DMS79 (cell line): ENCODE measurements around the gene ADCY2.

ENCODE experiments used
- DNase-seq: peaks from one replicate; lab custom pipeline; 2025; lab: John Stamatoyannopoulos, UW

ADCY2 gene

DNA sequence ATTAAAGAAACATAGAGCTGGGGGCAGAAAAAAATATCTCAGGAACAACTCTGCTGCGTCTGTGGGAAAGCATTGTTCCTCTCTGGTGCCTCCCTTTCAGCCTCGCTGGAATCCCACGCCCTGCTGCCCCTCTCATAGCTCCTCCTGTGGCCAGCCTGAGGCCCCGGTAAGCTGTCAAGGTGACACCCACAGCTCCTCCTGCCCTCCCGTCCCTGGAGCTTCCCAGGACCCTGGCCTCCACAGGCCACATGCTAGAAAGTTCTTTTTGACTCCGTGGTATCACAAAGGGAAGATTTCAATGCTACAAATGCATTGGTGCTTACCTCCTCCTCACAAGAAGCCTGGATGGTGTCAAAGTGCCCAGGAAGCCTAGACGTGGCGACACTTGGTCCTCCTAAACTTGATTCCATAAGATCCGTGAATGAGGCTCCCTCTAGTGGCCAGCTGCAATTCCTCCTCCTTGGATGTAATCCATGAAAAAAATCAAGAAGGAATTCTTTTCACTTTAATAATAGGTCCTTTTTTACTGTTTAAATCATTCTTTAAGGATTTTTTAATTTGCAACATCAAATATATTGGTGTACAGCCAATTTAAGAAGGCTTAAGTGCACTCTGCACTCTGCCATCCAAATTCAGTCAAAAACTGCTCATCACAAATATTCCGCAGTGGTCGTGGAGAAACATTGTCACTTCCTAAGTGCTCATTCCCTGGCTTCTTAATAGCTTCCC lies 350.1 kb downstream of the ADCY2 start:
- peak; percentile 15 for DNase-seq

DNA sequence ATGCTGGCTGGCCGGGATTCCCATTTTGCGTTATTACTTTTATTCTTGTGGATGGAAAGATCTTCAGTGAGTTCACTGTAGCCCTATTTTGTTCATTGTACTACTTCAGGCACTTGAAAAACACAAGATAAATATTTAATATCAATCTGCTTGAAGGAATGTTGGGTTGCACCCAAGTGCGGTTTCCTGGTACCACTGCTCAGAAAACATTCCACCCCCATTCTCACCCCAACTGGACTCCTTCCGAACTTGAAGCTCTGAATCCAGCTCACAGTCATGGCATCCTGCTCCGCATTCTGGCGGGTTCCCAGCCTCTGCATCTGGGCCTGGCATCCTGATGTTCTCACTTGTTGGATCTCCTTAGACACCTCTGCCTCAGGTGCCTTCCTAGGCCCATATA lies 351.8 kb downstream of the ADCY2 start:
- no peak for DNase-seq

DNA sequence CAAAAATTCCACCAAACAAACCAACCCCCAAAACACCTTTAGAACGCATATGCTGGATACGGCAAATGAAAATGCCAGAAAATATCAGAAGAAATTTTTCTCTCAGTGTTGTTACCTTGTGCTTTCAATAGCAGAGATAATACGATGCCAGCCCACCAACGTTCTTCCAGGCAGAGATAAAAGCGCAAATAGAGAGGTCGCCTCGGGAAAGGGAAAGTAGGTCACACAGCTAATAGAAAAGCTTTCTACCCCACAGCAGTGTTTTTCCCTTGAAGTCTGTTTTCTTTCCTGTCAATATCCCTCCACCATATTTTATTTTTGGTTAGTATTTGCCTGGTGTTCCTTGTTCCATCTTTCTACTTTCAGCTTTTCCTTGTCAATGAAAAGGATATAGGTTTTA lies 353.7 kb downstream of the ADCY2 start:
- DNase-seq: no peak

DNA sequence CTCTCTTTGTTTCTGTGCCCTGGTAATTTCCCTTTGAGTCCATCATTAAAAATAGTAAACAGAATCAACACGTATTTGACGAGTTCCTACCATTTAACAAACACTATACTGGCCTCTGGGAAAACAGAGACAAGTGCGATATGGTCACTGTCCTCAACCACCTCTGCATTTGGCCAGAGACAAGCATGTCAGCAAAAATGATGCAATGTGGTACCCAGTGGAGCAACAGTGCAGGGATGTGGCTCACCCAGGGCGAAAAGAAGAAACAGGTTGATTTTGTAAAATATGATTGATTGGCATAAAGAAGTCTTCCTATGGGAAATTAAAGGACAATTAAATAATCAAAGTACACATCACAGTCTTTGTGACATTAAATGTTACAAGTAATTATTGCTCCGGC lies 355.9 kb downstream of the ADCY2 start:
- DNase-seq: no peak

DNA sequence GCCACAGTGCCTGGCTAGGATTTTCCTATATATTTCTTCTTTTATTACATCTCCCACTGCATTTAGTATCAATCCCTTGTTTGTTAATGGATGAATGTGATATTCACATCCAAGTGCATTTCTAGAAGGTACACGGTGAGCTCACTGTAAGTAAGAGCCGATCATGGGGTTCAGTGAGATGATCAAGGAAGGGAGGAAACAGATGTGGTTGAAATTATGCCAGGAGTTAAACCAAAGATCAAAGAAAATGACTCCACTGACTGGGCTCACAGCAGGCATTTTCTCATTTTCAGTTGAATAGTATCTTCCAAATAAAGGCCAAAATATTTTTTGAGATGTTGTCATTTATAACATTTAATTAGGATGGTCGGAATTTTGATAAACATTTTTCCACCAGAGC lies 357.2 kb downstream of the ADCY2 start:
- DNase-seq: no peak

DNA sequence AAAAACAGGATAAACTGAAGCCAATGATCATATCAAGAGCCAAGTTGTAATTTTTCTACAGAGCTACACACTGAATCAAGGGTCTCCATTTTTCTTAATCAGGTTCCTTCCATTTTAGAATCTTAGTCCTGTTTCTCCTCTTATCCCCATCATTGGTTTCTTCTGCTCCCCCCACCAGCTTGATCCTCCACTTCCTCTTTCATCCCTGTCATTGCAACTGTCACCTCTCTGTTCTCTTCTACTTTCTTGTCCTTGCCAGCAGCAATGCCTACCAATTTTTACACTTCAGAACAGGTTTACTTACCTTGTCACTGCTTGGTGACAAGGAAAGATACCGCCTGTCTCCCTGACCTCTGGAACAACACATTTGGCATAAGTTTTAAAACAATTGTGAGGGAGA lies 357.7 kb downstream of the ADCY2 start:
- DNase-seq: no peak

DNA sequence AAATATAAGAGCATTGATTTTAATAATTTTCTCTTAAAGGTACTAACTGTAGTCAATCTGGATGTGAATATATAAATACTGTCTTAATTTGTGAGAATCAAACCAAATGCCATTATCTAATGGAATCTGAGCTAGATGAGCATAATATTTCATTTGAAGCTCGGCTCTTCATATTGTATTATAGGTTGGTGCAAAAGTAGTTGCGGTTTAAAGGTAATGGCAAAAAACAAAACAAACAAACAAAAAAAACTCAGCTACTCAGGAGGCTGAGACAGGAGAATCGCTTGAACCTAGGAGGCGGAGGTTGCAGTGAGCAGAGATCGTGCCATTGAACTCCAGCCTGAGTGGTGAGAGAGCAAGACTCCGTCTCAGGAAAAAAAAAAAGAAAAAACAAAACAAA lies 358.6 kb downstream of the ADCY2 start:
- no peak for DNase-seq

DNA sequence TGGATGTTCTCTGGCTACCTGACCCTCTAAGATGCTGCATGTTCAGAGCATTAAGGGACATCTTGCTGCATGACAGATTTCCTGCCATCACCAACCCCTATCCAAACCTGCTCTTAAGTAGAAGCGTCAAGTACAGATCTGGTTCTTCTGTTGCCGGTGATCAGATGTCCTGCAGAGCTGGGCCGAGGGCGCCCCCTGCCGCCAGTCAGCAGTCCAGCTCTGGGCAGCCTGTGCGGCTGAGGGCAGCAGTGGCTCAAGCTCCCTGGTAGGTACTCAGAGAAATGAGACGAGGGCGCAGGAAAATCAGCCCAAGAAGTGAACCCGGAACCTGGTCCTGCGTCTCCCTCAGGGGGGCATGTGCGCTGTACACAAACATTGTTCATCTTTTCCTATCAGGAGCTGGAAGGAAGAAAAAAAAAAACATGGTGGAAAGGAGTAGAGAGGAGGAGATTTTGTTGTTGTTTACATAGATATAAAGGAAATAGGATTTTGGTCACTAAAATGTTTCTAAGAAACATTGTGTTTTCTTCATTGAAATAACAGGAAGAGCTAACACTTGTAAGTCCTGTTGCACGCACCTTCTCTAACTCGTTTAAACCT lies 359.2 kb downstream of the ADCY2 start:
- DNase-seq: no peak

DNA sequence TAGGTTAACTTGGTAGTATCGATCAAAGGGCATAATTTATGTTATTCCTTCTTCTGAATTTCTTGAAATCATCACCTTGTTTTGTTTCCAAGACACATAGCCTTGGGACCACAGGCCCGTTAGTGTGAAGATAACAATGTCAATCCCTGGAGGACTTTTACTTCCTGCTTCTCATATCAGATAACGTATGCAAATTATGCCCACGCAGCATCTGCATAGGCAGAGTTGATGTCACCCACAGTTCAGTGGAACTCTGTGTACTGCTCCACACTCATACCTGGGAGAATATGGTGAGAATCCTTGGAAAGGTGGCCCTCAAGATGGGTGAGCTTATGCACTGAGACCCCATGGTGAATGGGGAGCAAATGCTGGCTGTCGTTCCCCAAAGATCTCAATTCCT lies 360.0 kb downstream of the ADCY2 start:
- no peak for DNase-seq

DNA sequence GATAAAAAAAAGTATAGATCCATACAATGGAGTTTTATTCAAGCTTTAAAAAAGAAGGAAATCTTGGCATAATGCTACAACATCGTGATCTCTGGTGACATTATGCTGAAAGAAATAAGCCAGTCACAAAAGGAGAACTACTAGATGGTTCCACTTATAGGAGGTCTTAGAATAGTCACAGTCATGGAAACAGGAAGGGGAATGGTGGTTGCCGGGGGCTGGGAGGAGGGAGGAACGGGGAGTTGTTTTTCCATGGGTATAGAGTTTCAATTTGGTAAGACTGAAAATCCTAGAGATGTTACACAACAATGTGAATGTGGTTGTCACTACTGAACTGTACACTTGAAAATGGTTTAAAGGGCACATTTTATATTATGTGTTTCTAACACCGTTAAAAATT lies 360.5 kb downstream of the ADCY2 start:
- DNase-seq: no peak

DNA sequence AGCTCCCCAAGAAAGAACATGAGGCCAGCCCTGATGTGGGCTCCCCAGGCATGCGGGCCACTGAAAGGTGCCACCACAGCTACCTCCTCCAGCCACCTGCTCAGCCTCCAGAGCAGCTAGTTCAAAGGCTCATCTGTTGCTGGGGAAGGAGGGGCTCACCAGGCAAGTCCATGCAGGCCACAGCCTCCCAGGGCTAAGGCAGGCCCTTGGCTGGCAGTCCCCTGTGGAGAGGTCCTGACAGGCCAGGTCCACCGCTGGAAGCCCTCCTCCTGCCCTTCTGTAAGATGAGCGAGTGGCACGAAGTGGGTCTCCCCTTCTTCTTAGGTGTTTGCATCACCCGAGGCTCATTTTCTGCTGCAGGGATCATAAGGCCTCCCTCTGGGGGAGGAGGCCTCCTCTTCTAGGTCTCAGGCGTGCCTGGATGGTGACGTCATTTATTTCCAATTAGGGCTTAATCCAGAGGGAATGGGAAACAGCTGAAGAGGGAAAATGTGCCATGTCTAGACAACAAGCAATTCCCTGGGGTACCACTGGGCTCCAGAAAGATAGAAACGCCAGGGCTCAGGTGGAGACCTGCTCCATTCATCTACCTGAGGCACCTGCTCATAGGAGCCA lies 363.4 kb downstream of the ADCY2 start:
- no peak for DNase-seq

DNA sequence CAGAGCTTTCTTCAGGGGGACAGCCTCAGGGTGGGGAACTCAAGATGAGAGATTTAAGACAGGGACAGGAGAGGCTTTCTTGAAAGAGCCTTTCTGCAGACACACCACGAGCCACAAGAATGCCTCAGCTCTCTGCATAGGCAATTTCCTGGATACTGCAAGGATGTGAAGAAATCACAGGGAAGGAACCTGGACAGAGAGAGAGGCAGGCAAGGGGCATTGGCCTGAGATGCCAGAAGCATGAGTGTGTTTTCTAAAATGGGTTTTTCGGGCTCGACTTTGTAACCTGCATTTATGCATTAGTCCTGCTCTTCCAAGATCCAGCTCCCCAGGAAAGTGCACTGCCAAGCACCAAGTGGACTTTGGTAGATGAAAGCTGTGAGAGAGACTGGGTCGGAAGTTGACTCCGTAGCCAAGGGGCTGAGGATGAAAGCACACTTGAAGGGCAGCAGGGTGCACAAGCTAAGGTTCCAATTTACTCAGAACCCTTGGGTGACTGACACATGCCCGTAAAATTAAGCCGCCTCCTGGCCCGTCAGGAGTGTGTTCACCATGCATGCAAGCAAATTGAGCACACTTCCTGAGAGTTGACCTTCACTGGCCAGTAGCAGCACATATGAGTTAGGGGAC lies 364.1 kb downstream of the ADCY2 start:
- no peak for DNase-seq

DNA sequence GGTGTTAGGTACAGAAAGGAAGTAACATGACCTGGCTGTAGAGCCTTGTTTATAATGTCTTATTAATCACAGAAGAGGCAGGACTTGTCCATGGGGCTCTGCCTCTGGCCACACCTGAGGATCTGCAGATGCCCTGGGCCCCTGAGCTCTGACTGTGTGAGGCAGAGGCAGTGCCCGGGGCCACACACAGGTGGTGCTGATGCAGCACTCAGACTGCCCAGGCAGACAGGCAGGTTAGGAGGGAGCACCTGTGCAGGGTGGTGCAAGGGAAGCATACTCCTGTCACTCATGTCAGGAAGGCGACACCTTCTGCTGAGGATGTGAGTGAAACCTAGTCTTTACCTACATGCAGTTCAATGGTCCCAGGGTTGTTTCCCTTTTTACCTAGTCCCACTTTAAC lies 366.3 kb downstream of the ADCY2 start:
- no peak for DNase-seq

DNA sequence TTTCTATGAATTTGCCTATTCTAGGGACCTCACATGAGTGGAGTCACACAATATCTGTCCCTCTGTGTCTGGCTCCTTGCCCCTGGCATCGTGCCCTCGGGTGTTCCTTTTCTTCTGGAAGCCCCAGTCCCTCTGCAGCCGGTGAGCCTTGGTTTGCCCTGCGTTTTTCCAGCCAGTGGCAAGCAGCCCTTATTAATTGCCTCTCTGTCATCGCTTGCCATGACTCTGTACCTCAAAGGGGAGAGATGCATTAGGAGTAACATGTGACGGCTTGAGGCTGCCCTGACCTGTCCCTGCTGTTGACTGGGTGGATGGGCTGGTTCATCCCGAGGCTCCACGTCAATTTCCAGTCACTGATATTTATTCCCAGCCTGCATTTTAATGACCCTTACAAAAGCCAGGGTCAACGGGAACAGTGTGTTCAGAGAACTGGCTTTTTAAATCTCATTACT lies 367.7 kb downstream of the ADCY2 start:
- peak; percentile 63 for DNase-seq

DNA sequence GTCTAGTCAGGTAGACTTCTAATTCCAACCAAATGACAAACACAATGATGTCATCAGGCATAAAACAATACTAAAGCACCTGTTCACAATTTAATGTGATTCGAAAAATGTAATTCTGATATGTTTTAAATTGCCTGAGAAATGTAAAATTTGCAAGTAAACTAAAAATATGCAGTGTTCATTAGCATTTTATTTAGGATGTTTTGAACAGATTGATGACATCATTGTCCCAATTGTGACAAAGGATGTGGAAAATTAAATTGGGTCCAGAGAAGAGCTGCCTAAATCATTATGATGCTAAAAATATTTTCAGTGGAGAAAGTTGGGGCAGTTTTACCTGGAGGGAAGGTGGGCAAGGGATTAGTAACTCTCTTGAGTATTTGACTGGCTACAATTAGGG lies 368.5 kb downstream of the ADCY2 start:
- DNase-seq: no peak

DNA sequence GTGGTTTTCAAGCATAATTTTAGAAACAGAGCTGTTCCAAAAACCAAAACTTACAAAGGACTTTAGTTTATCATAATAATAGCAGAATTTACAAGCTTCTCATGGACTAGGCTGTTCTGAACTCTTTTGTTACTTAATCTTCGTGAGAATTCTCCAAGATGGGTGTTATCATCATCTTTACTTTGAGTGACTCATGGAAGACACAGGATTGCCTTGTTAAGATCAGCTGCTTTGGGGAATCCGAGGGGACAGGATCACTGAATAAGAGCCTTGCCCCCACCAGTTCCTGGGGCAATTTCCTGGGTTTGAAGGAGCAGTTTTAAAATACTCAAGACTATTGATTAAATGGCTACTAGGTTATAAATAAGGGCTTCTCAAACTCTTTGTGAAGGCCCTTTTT lies 374.5 kb downstream of the ADCY2 start:
- no peak for DNase-seq

DNA sequence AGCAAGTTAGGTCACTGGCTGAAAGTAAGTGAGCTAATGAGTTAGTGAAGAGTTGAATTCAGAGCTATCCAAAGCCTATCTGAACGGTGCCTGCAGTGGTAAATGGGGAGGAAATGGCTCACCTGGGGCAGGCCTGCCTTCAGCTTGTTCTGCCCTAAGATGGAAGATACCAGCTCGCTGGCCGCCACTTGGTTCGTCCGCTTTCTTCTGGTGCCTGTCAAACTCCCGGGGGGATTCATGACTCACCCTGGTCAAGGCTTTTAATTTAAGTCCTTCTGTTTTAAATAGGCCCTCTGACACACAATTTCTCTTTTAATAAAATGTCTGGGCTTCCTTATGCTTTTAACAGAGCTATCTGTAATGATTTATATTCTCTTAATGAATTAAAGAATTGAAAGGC lies 376.2 kb downstream of the ADCY2 start:
- DNase-seq: no peak

DNA sequence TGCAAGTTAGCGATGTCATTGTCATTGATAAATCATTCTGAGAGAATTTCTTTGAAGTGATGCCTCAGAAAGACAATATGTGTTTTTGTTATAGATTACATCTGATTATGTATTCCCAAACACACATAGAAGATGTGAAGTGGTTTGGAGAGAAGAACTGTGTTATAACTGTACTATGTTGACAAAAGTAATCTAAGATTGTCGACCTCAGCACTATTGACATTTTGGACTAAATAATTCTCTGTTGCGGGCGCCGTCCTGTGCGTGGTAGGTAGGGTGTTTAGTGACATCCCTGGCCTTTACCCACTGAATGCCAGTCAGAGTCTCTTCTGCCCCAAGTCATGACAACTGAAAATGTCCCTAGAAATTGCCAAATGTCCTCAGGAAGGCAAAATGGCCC lies 377.2 kb downstream of the ADCY2 start:
- no peak for DNase-seq

DNA sequence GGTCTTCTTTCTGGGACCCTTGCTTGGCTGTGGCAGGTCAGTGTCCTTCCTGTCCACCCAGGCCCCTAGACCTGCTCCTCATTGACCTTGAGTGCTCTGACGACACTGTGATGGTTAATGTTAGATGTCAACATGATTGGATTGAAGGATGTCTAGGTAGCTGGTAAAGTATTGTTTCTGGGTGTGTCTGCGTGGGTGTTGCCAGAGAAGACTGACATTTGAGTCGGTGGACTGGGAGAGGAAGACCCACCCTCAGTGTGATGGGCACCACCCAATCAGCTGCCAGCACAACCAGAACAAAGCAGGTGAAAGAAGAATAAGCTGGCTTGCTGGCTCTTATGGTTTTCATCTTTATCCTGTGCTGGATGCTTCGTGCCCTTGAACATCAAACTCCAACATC lies 380.5 kb downstream of the ADCY2 start:
- DNase-seq: no peak

DNA sequence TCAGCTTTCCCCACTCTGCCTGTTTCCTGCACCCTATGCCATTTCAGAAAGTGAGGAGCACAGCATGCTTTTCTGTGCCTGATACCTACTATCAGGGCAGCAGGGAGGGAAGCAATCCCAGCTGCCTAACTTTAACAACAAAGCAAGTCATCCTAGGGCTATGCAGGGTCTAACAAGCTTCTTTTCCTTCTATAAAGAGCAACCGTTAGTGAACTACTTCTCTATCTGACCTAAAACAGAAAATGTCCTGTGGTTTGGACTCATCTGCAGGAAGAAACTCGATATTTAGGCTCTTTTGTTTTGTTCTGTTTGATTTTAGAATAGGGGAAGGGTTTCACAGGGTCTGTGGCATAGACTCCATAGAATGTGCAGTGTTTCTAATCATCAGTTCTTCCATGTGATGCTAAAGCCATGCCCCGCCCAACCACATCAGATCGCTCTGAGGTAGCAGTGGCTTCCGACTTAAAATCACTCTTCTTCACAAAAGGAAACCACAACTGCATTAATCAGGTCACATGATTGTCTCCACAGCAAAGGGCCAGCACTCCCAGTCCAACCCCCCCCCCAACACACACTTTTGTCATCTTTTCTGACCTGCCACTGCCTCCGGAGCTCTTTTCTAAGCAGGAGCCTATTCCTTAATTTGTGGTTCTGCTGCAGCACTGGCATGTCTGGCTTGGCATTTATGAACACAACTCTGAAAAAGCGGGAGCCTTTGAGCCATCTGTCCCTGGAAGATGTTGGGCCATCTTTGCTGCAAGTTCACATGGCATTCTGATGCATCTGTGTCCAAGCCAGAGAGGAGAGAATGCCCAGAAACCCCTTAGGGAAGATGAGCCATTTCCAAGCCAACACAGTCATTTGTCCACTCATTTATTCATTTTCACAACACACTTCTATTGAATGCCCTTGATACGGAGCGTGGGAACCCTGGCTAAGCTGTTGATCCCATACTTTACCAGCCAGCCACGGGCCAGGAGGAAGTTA lies 383.4 kb downstream of the ADCY2 start:
- DNase-seq: no peak

DNA sequence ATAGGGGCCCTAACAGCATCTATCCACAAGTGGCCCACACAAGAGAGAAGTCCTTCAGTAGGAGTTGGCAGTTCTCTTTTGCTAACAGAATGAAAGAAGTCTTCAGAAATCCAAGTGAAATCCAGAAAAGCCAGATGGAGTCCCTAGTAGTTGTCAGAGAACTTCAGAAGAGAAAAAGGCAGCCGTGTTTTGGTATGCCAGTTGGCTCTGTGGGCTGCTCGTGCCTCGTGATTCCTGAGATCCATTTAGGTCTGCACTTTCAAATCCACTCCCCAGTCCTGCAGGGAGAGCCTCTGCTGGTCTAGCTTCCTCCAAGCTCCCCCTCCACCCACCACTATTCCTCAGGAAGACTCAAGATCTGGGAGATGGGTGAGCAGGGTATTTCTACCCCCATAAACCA lies 386.0 kb downstream of the ADCY2 start:
- DNase-seq: no peak
